ENCODE data around the gene LEKR1. TPM values are rescaled to one million over a fixed set of nuclear protein-coding genes. Genes with fewer than 3 reads are reported as not detected.
A peak's percentile ranks its signal among the peaks of the same experiment; 100 is the strongest.

Gene LEKR1
- total and polyA plus RNA-seq, 2 of the 13 experiments (the other 11 are each of a cell fraction or from before 2014, with no cell fraction given): 0.49 to 1.5 TPM

GRCh38 chr3:156838035-156838434 lies 11.9 kb downstream of the LEKR1 start:
- CTCF ChIA-PET (ENCODE audit: low intra/inter-chr PET ratio, low total read pairs): no interaction called here
- 20% methylated on average over 3 of the region's 3 CpGs for WGBS (ENCODE audit: low lambda C conversion rate)
- H3K4me1 ChIP-seq (ENCODE audit: insufficient read depth, low read length): peaks cover 26% of the 10 kb centered on the region
- no peak overlapping the region for H3K4me3 ChIP-seq (replicated peaks in 1 of 3; ENCODE audit: insufficient read depth in 1 of 3, low read depth in 2 of 3, low read length in 3 of 3)
- BruUV-seq (replicated peaks): no TSS peak
- no peaks in the 10 kb centered on the region for H3K9me3 ChIP-seq (ENCODE audit: low read length)
- H3K9ac ChIP-seq (ENCODE audit: insufficient read depth, low read depth, low read length): no peak overlapping the region
- H2AFZ ChIP-seq (ENCODE audit: low read length): no peak overlapping the region
- peak overlapping the region; percentile 10 for H3K27ac ChIP-seq (ENCODE audit: extremely low read length, insufficient read depth, low read length)
- no peaks in the 10 kb centered on the region for H3K79me2 ChIP-seq (ENCODE audit: insufficient read depth, low read length)
- H4K20me1 ChIP-seq (ENCODE audit: insufficient read depth, low read length): no peaks in the 10 kb centered on the region
- POLR2A ChIA-PET: no interaction called here
- DNase-seq (ENCODE audit: low spot score) (peak; percentile 40), ATAC-seq (peak; percentile 91), FAIRE-seq (peak; percentile 60)
- intact Hi-C loops (cut with micrococcal nuclease; ENCODE audit: unreplicated experiment): no loop called here
- H3K27me3 ChIP-seq (ENCODE audit: control insufficient read depth in 1 of 2, insufficient read depth in 2 of 2, low read length in 2 of 2): no peaks in the 10 kb centered on the region
- in situ Hi-C loops (cut with HindIII; ENCODE audit: extremely low pct_ligation_motif_present, low pct_unique_long_range_greater_than_20kb): no loop called here
- no peaks in the 10 kb centered on the region for H3K36me3 ChIP-seq (replicated peaks in 1 of 2; ENCODE audit: control insufficient read depth in 1 of 2, insufficient read depth in 2 of 2, low read length in 2 of 2)
- H3K4me2 ChIP-seq (ENCODE audit: low read depth, low read length): peak overlapping the region; percentile 38
- 0 out of 2 replicates have a peak, but pooled peaks have one; percentile 16 for TF ChIP-seq RARA (CRISPR knock-in tag; IDR thresholded peaks at IDR 0.05)
- peak; percentile 71 for TF ChIP-seq HNF4A (CRISPR knock-in tag; IDR thresholded peaks at IDR 0.05)
- TF ChIP-seq HDAC6 (IDR thresholded peaks at IDR 0.05; ENCODE audit: low read depth, low read length): no peak
- TF ChIP-seq EP300 (IDR thresholded peaks at IDR 0.05; ENCODE audit: low read depth in 2 of 2, low read length in 2 of 2): 0 out of 4 replicates have a peak, but pooled peaks of 1 of the 2 experiments have one; percentile 11
- TF ChIP-seq EP300 (CRISPR knock-in tag; IDR thresholded peaks at IDR 0.05; ENCODE audit: borderline replicate concordance): no peak
- no peak for TF ChIP-seq RAD51 (IDR thresholded peaks at IDR 0.05; ENCODE audit: borderline replicate concordance)
- no peak for TF ChIP-seq RBFOX2 (IDR thresholded peaks at IDR 0.05; ENCODE audit: low read depth, low read length)
- TF ChIP-seq NFIC (IDR thresholded peaks at IDR 0.05; ENCODE audit: low read length): 0 out of 2 replicates have a peak, but pooled peaks have one; percentile 26
- TF ChIP-seq ZNF614 (CRISPR knock-in tag; IDR thresholded peaks at IDR 0.05; ENCODE audit: borderline replicate concordance): 0 out of 2 replicates have a peak, but pooled peaks have one; percentile 48
- TF ChIP-seq TCF7L2 (IDR thresholded peaks at IDR 0.05; ENCODE audit: low read depth, low read length): no peak
- peak; percentile 54 for TF ChIP-seq BCL6 (CRISPR knock-in tag; IDR thresholded peaks at IDR 0.05)
- no peak for TF ChIP-seq RCOR2 (CRISPR knock-in tag; IDR thresholded peaks at IDR 0.05)
- TF ChIP-seq FOXO4 (CRISPR knock-in tag; conservative IDR thresholded peaks at IDR 0.05): no peak
- TF ChIP-seq ZNF709 (CRISPR knock-in tag; IDR thresholded peaks at IDR 0.05): 0 out of 2 replicates have a peak, but pooled peaks have one; percentile 13
- TF ChIP-seq NR2F1 (CRISPR knock-in tag; IDR thresholded peaks at IDR 0.05): 0 out of 4 replicates have a peak, but pooled peaks of 1 of the 2 experiments have one; percentile 17
- peak; percentile 80 for TF ChIP-seq ZNF644 (CRISPR knock-in tag; IDR thresholded peaks at IDR 0.05; ENCODE audit: low read depth)
- TF ChIP-seq ARID5B (CRISPR knock-in tag; IDR thresholded peaks at IDR 0.05): 0 out of 2 replicates have a peak, but pooled peaks have one; percentile 8
